RWPE2 (cell line): ENCODE data around the gene AP3S1.

Experiments used
- ATAC-seq: fragments of 200-7000 bp; cut with Tn5 transposase; 3 replicates; pipeline ENCODE4 v1.9.1; 2021; ENCODE audit warnings: low read depth
- DNase-seq: peaks from one replicate; pipeline ENCODE4 v3.0.0-alpha.2; 2020; ENCODE audit warnings: low spot score
- H3K27ac ChIP-seq: fragments of 450-650 bp; 2 replicates; pipeline ENCODE4 v1.5.1; 2017; ENCODE audit warnings: mild to moderate bottlenecking; ENCODE audit not compliant: poor library complexity, severe bottlenecking
- H3K27me3 ChIP-seq: fragments of 250-450 bp; sonication (Bioruptor Pico); 2 replicates; pipeline ENCODE4 v1.5.1; 2021; ENCODE audit warnings: mild to moderate bottlenecking, moderate library complexity; ENCODE audit not compliant: insufficient read depth, poor library complexity, severe bottlenecking
- H3K36me3 ChIP-seq: fragments of 250-450 bp; sonication (Bioruptor Pico); 2 replicates; pipeline ENCODE4 v1.5.1; 2020; ENCODE audit warnings: low read depth, mild to moderate bottlenecking, moderate library complexity
- H3K4me1 ChIP-seq: fragments of 250-450 bp; sonication (Bioruptor Pico); 2 replicates; pipeline ENCODE4 v1.5.1; 2021; ENCODE audit warnings: mild to moderate bottlenecking, moderate library complexity; ENCODE audit not compliant: insufficient read depth, poor library complexity, severe bottlenecking
- H3K4me3 ChIP-seq: fragments of 250-450 bp; sonication (Bioruptor Pico); 2 replicates; pipeline ENCODE4 v1.5.1; 2021; ENCODE audit warnings: mild to moderate bottlenecking, moderate library complexity; ENCODE audit not compliant: severe bottlenecking
- H3K9me3 ChIP-seq: fragments of 250-450 bp; sonication (Bioruptor Pico); 2 replicates; pipeline ENCODE4 v1.5.1; 2021; ENCODE audit warnings: mild to moderate bottlenecking, moderate library complexity; ENCODE audit not compliant: severe bottlenecking
- CTCF ChIP-seq: fragments of 450-650 bp; IDR thresholded peaks from one replicate; pipeline ENCODE4 v1.5.1; 2017; ENCODE audit warnings: mild to moderate bottlenecking, moderate library complexity; ENCODE audit not compliant: poor library complexity, severe bottlenecking

The AP3S1 gene

GRCh38 chr5:115888027-115888426 is 46.3 kb downstream of the AP3S1 start:
- Histone ChIP-seq H3K9me3 (no peaks in the 10 kb centered on the region), H3K27ac (no peak overlapping the region), H3K36me3 (peaks cover 16% of the 10 kb centered on the region), H3K4me3 (no peak overlapping the region), H3K27me3 (no peaks in the 10 kb centered on the region), H3K4me1 (no peaks in the 10 kb centered on the region)
- peak; percentile 43 for TF ChIP-seq CTCF
- ATAC-seq: no peak
- no peak for DNase-seq

GRCh38 chr5:115892021-115892420 is 50.3 kb downstream of the AP3S1 start:
- TF ChIP-seq CTCF: no peak
- DNase-seq (no peak), ATAC-seq (no peak)
- H3K4me3 ChIP-seq: no peak overlapping the region
- no peaks in the 10 kb centered on the region for H3K9me3 ChIP-seq
- H3K27ac ChIP-seq: no peak overlapping the region
- H3K4me1 ChIP-seq: peaks cover 8% of the 10 kb centered on the region
- no peaks in the 10 kb centered on the region for H3K27me3 ChIP-seq
- no peaks in the 10 kb centered on the region for H3K36me3 ChIP-seq

- Histone ChIP-seq H3K4me1 (peaks cover 8% of the 10 kb centered on the region), H3K9me3 (no peaks in the 10 kb centered on the region), H3K36me3 (no peaks in the 10 kb centered on the region), H3K27me3 (no peaks in the 10 kb centered on the region), H3K27ac (no peak overlapping the region), H3K4me3 (no peak overlapping the region)
- DNase-seq (no peak), ATAC-seq (0 out of 3 replicates have a peak, but pooled peaks have one; percentile 18)
- TF ChIP-seq CTCF: no peak
Measured at GRCh38 chr5:115894342-115894741, 52.6 kb downstream of the AP3S1 start.

GRCh38 chr5:115895821-115896220 is 54.1 kb downstream of the AP3S1 start:
- Histone ChIP-seq H3K4me3 (no peak overlapping the region), H3K4me1 (peaks cover 8% of the 10 kb centered on the region), H3K27me3 (no peaks in the 10 kb centered on the region), H3K9me3 (no peaks in the 10 kb centered on the region), H3K36me3 (no peaks in the 10 kb centered on the region), H3K27ac (peak overlapping the region; percentile 14)
- ATAC-seq (peak; percentile 51), DNase-seq (no peak)
- no peak for TF ChIP-seq CTCF

GRCh38 chr5:115898656-115899055 is 56.9 kb downstream of the AP3S1 start:
- Histone ChIP-seq H3K9me3 (no peaks in the 10 kb centered on the region), H3K4me3 (no peak overlapping the region), H3K4me1 (peaks cover 8% of the 10 kb centered on the region), H3K27ac (no peak overlapping the region), H3K27me3 (no peaks in the 10 kb centered on the region), H3K36me3 (0 out of 2 replicates have a peak, but pooled peaks cover 7% of the 10 kb centered on the region)
- TF ChIP-seq CTCF: no peak
- ATAC-seq (peak; percentile 58; the same call in 2 of the 3 replicates), DNase-seq (no peak)
